Activated T-helper 17 cell treated with anti-CD3 and anti-CD28 coated beads, Interleukin-2, amount 50 U/mL, for 72 hours (primary cell): Measurements from ENCODE around the gene POF1B. TPM values are rescaled to one million over a fixed set of nuclear protein-coding genes. Genes with fewer than 3 reads are reported as not detected.
"Not testable (repeated sequence)": the region's sequence is repeated elsewhere in the genome, so short reads cannot be mapped to it uniquely, and the experiment has no call there.

ENCODE experiments used
- ATAC-seq: fragments of 150-1000 bp; cut with Tn5 transposase; replicated peaks from 2 replicates; pipeline ENCODE4 v1.10.0; 2021; ENCODE audit warnings: mild to moderate bottlenecking, moderate library complexity
- H3K27ac Mint-ChIP-seq: one replicate; pipeline ENCODE4 v1.8.0; 2022; ENCODE audit warnings: mixed read lengths
- H3K27me3 Mint-ChIP-seq: one replicate; pipeline ENCODE4 v1.8.0; 2022; ENCODE audit warnings: mixed read lengths
- H3K36me3 Mint-ChIP-seq: one replicate; pipeline ENCODE4 v1.8.0; 2022; ENCODE audit warnings: low read depth, mild to moderate bottlenecking, mixed read lengths
- H3K4me1 Mint-ChIP-seq: one replicate; pipeline ENCODE4 v1.8.0; 2022; ENCODE audit warnings: mixed read lengths
- H3K4me3 Mint-ChIP-seq: one replicate; pipeline ENCODE4 v1.8.0; 2022; ENCODE audit warnings: mild to moderate bottlenecking, mixed read lengths
- H3K9me3 Mint-ChIP-seq: one replicate; pipeline ENCODE4 v1.8.0; 2022; ENCODE audit warnings: mixed read lengths
- total RNA-seq, 2 donors: library from RNA; stranded (reverse); gene quantifications; one replicate each; pipeline ENCODE4 v1.2.3, GENCODE V29; 2022

POF1B gene
- total RNA-seq, 2 donors from 2014 or later: 0.24 to 0.61 TPM

DNA sequence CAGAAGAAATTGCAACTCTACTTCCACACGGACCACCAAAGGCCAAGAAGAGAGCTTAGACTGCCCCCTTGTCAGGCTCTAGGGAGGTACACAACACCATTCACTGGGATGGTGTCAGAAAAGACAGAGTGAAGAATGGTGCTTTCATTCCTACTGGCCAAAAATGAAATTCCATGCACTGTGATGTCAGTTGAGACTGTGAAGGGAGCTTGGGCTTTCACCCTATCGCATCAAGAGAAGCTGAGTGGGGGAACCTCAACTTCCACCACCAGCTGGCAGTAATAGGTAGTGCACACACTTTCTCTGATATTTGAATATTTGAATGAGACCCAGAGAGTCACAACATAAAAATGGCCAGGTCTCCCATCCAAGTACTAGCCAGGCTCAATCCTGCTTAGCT is 69.7 kb downstream of the POF1B start:
- Mint-ChIP-seq H3K27me3 (no peaks in the 10 kb centered on the region), H3K4me1 (no peaks in the 10 kb centered on the region), H3K4me3 (no peak overlapping the region), H3K36me3 (no peaks in the 10 kb centered on the region), H3K27ac (no peak overlapping the region), H3K9me3 (no peaks in the 10 kb centered on the region)
- ATAC-seq: no peak

DNA sequence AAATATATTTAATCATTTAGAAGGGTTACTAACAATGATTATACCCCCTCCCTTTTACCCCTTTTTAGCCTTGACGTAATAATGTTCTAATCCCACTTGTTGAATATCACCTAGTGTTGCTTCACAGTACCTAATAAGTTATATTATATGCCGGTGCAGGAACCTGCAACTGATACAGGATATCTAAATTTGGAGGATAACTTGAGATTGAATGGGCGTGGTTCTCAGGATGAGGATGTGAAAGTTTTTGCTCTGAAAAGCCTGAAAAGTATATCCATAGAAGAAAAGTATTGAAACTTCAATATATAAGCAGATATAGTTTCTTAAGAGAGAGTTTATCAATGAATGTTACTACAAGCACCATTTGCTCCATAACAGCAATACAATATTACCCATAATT is 75.9 kb downstream of the POF1B start:
- Mint-ChIP-seq H3K4me3 (no peak overlapping the region), H3K9me3 (no peaks in the 10 kb centered on the region), H3K27me3 (no peaks in the 10 kb centered on the region), H3K27ac (no peak overlapping the region), H3K36me3 (no peaks in the 10 kb centered on the region), H3K4me1 (no peaks in the 10 kb centered on the region)
- ATAC-seq: no peak

DNA sequence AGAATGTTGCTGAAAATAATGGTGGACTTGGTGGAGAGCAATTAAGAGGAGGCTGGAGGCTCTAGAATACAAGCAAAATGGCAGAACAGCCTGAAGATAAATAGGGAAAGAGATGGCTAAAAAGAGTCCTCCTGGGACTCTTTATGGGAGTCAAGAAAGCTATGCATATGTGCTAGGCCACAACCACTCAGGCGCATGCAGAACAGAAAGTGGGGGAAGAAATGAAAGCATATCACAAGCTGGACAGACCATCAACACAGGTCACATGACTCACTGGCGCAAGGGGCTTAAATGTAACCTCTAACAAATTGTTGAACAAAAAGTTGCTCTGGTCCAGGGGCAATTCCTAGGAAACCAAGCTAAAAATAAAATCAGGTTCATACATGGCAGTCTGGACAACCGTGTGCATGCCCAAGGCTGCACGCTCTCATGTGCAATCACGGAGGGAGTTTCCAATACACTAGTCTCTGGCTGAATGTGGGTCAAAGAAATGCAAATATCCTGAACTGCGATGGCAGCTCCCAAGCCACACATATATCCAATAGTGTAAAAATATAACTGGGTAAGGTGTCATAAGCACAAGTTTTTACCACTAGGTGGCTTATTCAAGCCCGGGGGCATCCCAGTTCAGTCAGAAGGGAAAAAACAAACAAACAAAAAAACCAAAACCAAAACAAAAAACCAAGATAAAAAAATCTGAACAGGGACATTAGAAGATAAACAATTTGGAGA is 90.3 kb downstream of the POF1B start:
- H3K36me3 Mint-ChIP-seq: no peaks in the 10 kb centered on the region
- no peaks in the 10 kb centered on the region for H3K27me3 Mint-ChIP-seq
- no peak overlapping the region for H3K4me3 Mint-ChIP-seq
- no peaks in the 10 kb centered on the region for H3K4me1 Mint-ChIP-seq
- no peak overlapping the region for H3K27ac Mint-ChIP-seq
- ATAC-seq: no peak
- peaks cover 8% of the 10 kb centered on the region for H3K9me3 Mint-ChIP-seq

DNA sequence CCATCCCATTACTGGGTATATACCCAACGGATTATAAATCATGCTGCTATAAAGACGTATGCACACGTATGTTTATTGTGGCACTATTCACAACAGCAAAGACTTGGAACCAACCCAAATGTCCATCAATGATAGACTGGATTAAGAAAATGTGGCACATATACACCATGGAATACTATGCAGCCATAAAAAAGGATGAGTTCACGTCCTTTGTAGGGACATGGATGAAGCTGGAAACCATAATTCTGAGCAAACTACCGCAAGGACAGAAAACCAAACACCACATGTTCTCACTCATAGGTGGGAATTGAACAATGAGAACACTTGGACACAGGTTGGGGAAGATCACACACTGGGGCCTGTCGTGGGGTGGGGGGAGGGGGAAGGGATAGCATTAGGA is 94.2 kb downstream of the POF1B start:
- not testable (repeated sequence) for H3K4me1 Mint-ChIP-seq, H3K27me3 Mint-ChIP-seq, H3K36me3 Mint-ChIP-seq, H3K9me3 Mint-ChIP-seq, H3K27ac Mint-ChIP-seq, H3K4me3 Mint-ChIP-seq, ATAC-seq

DNA sequence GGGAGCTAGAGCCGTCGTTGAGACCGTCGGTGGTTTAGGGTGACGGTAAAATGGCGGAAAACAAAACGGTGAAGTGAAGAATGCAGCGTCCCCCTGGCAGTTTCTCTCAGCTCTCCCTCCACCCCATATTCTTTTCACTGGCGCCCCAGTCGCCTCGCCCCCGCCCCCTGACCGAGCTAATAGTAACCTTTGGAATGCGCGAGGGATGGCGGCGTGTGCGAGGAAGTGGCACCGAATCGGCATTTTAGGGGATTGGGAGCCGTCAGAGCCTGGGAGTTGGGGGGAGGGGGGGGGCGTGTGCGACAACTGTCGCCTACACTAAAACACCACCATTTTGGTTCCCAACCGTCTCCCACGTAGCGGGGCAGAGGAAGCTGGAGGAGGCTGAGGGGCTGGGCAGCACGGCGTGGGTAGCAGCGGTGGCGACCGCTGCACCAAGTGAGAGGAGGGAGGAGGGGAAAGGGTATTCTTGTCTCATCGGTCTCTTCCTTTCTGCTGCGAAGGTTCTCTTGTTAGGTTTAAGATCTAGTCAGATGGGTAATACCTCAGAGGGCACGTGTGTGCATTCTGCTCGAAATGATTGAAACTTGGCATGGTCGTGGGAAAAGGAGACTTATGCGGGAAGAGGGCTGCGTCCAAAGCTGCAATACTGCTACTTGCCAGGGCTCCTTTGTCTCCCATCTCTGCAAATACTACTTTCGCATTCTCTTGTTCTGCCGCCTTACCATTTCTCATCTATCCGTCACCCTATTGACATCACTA is 134.8 kb downstream of the POF1B start:
- Mint-ChIP-seq H3K9me3 (no peaks in the 10 kb centered on the region), H3K4me3 (peak overlapping the region; percentile 84), H3K27me3 (peaks cover 10% of the 10 kb centered on the region), H3K4me1 (peaks cover 4% of the 10 kb centered on the region), H3K36me3 (no peaks in the 10 kb centered on the region), H3K27ac (peak overlapping the region; percentile 66)
- ATAC-seq: peak; percentile 38

DNA sequence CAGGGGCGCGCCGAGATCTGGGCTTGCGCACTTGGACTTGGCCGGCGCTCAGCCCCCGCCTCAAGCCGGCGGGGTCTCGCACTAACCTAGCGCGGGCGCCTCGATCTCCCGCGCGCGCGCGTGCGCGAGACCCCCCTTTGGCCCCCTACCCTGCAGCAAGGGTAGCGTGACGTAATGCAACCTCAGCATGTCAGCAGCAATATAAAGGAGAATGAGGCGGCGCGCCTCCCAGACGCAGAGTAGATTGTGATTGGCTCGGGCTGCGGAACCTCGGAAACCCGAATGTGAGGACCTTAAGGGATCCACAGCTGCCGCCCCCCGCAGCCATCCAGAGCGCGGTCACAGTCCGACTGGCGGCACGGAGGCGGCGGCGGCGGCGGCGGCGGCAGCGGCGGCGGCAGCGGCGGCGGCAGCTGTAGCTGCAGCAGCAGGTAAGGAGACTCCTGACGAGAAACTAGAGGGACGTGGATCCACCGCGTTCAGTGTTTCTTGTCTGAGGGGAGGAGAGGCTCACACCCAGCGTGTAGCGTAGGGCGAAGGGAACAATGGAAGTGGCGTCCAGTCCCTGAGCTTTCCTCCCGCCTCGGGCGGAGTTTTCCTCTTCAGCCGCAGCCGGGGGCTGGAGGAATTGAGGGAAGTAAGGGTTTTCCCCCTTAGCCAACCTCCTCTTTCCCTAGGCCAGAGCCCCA is 135.6 kb downstream of the POF1B start, which contains the start of the genes SATL1 and ZNF711:
Gene SATL1 (minus strand): TSS at position 19 of the 689 bp plus-strand sequence. CDS start 134,811 bp downstream, outside the sequence.
Gene ZNF711 (plus strand): TSS at position 231 of the 689 bp plus-strand sequence. CDS start 3,582 bp downstream, outside the sequence.
- peak within 1 kb of the TSS; percentile 84 for H3K4me3 Mint-ChIP-seq
- peak; percentile 29 for ATAC-seq
- no peaks in the 10 kb centered on the region for H3K9me3 Mint-ChIP-seq
- H3K4me1 Mint-ChIP-seq: peaks cover 4% of the 10 kb centered on the region
- peak within 1 kb of the TSS; percentile 66 for H3K27ac Mint-ChIP-seq
- no peaks in the 10 kb centered on the region for H3K36me3 Mint-ChIP-seq
- peaks cover 10% of the 10 kb centered on the region for H3K27me3 Mint-ChIP-seq

DNA sequence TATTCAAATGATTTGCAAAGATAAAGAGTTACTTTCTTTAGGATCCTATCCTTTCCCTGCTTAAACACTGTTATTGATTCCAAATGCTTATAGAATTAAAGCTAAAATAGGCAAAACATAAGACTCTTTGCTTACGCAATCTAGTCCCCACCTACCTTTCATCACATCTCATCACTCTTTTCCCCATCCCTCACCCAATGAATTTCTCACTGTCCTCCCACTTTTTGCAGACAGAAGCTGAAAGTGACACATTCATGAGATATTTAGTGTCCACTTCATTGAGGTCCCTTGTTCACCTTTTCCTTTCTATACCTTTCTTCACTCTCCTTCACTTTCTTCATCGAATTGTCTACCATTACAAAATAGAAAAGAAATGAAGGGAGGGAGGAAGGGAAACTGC is 136.3 kb downstream of the POF1B start:
- Mint-ChIP-seq H3K27ac (no peak overlapping the region), H3K27me3 (peaks cover 10% of the 10 kb centered on the region), H3K9me3 (no peaks in the 10 kb centered on the region), H3K4me1 (peaks cover 4% of the 10 kb centered on the region), H3K4me3 (peak overlapping the region; percentile 84), H3K36me3 (no peaks in the 10 kb centered on the region)
- no peak for ATAC-seq

Other genes starting within 250 kb of the POF1B start
- gene SATL1, start 135.9 kb downstream of the POF1B start, total RNA-seq: not detected
- under 1 TPM; 0.16 to 0.32 TPM for gene ZNF711, start 135.7 kb downstream of the POF1B start, total RNA-seq